ENCODE results near the gene TMEM208. TPM values are rescaled to one million over a fixed set of nuclear protein-coding genes. Genes with fewer than 3 reads are reported as not detected.

TMEM208 gene
- total RNA-seq, 1 donor from 2014 or later = 47.5 TPM

DNA sequence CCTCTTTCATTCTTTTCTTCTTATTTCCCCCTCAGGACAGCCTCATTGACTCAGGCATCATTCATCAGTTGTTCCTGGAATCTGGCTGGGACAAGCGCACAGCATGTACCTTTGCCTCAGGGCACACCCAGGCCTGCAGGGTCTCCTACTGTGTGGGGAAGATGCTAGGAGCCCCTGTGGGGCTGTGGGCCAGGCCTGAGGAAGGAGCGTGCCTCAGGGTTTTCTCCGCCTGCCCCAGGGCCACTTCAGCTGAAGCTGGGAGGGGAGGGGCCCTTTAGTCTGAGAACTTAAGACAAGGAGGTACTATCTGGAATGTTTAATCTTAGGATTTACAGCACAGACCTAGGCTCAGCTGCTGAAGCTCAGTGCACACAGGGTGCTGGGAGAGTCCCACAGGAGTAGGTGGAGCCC lies 20.1 kb upstream of the TMEM208 start:
- Histone ChIP-seq H3K27me3 (ENCODE audit: insufficient read depth, low read length) (no peaks in the 10 kb centered on the region), H4K20me1 (ENCODE audit: insufficient read depth, low read length) (no peaks in the 10 kb centered on the region), H3K9ac (ENCODE audit: low read length) (no peak overlapping the region), H3K27ac (ENCODE audit: low read depth, low read length) (no peak overlapping the region), H3K4me1 (ENCODE audit: insufficient read depth, low read length) (peaks cover 12% of the 10 kb centered on the region), H3K79me2 (ENCODE audit: insufficient read depth, low read length) (no peaks in the 10 kb centered on the region), H2AFZ (ENCODE audit: low read depth, low read length) (no peak overlapping the region), H3K9me3 (ENCODE audit: insufficient read depth, low read depth, low read length) (no peaks in the 10 kb centered on the region), H3K36me3 (ENCODE audit: insufficient read depth, low read length) (no peaks in the 10 kb centered on the region), H3K4me3 (ENCODE audit: insufficient read depth, low read depth, low read length) (no peak overlapping the region), H3K4me2 (ENCODE audit: low read length) (no peak overlapping the region)
- FAIRE-seq (no peak), DNase-seq (ENCODE audit: low read depth) (no peak)
- H3K9me3 Mint-ChIP-seq (ENCODE audit: unreplicated experiment) = no peaks in the 10 kb centered on the region
- H3K36me3 Mint-ChIP-seq (ENCODE audit: low read depth, unreplicated experiment) = peaks cover 3% of the 10 kb centered on the region
- peaks cover 1% of the 10 kb centered on the region for H3K4me1 Mint-ChIP-seq (ENCODE audit: low read depth, unreplicated experiment)
- H3K27ac Mint-ChIP-seq (ENCODE audit: unreplicated experiment) = peak overlapping the region; percentile 53
- peaks cover 6% of the 10 kb centered on the region for H3K27me3 Mint-ChIP-seq (ENCODE audit: low read depth, unreplicated experiment)
- no peak overlapping the region for H3K4me3 Mint-ChIP-seq (ENCODE audit: unreplicated experiment)
- TF ChIP-seq, protein P1, sequence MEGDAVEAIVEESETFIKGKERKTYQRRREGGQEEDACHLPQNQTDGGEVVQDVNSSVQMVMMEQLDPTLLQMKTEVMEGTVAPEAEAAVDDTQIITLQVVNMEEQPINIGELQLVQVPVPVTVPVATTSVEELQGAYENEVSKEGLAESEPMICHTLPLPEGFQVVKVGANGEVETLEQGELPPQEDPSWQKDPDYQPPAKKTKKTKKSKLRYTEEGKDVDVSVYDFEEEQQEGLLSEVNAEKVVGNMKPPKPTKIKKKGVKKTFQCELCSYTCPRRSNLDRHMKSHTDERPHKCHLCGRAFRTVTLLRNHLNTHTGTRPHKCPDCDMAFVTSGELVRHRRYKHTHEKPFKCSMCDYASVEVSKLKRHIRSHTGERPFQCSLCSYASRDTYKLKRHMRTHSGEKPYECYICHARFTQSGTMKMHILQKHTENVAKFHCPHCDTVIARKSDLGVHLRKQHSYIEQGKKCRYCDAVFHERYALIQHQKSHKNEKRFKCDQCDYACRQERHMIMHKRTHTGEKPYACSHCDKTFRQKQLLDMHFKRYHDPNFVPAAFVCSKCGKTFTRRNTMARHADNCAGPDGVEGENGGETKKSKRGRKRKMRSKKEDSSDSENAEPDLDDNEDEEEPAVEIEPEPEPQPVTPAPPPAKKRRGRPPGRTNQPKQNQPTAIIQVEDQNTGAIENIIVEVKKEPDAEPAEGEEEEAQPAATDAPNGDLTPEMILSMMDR (IDR thresholded peaks at IDR 0.05; ENCODE audit: insufficient read depth, low read depth, low read length) = no peak
- no peak for TF ChIP-seq EZH2 (IDR thresholded peaks at IDR 0.05; ENCODE audit: insufficient read depth, low read length)

DNA sequence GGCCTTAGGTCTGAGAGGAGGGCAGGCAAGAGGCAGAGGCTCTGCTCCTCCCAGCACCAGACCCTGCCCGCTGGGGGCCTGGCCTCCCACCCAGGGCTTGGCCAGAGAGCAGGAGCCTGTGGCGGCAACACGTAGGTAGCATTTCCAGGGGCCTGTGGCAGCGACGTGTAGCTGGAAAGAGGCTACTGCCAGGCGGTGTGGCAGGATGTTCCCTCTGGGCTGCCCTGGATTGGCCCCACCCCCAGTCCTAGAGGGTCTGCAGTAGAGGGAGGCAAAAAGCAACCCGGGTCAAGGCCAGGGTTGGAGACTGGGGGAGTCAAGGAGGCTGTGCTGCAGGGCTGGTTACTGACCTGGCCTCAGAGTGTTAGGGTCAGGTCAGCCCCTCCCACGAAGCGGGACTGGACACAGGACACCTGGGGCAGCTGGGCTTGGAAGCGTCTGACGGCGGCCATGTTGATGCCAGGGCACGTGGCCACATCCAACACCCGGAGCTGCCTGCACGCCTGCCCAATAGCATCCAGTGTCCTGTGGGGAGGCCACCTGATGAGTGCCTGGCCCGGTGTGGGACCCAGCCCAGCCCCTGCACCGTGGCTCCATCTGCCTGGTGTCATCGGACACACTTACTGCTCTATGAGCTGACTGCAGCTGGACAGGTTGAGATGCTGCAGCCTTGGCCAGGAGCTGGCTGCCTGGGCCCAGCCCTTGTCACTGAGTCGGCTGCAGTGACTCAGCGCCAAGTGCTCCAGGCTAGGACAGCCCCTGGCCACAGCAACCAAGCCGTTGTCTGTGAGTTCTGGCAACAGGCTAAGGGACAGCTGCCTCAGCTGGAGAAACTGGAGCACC lies 19.5 kb upstream of the TMEM208 start:
- Histone ChIP-seq H3K4me3 (ENCODE audit: insufficient read depth, low read depth, low read length) (no peak overlapping the region), H3K4me1 (ENCODE audit: insufficient read depth, low read length) (peaks cover 12% of the 10 kb centered on the region), H3K27me3 (ENCODE audit: insufficient read depth, low read length) (no peaks in the 10 kb centered on the region), H3K9me3 (ENCODE audit: insufficient read depth, low read depth, low read length) (no peaks in the 10 kb centered on the region), H3K9ac (ENCODE audit: low read length) (no peak overlapping the region), H3K79me2 (ENCODE audit: insufficient read depth, low read length) (no peaks in the 10 kb centered on the region), H2AFZ (ENCODE audit: low read depth, low read length) (no peak overlapping the region), H3K4me2 (ENCODE audit: low read length) (no peak overlapping the region), H3K36me3 (ENCODE audit: insufficient read depth, low read length) (no peaks in the 10 kb centered on the region), H3K27ac (ENCODE audit: low read depth, low read length) (no peak overlapping the region), H4K20me1 (ENCODE audit: insufficient read depth, low read length) (no peaks in the 10 kb centered on the region)
- DNase-seq (ENCODE audit: low read depth) (no peak), FAIRE-seq (no peak)
- peaks cover 2% of the 10 kb centered on the region for H3K4me1 Mint-ChIP-seq (ENCODE audit: low read depth, unreplicated experiment)
- peaks cover 3% of the 10 kb centered on the region for H3K36me3 Mint-ChIP-seq (ENCODE audit: low read depth, unreplicated experiment)
- no peak for TF ChIP-seq EZH2 (IDR thresholded peaks at IDR 0.05; ENCODE audit: insufficient read depth, low read length)
- TF ChIP-seq, protein P1 (IDR thresholded peaks at IDR 0.05; ENCODE audit: insufficient read depth, low read depth, low read length) = no peak
- no peak overlapping the region for H3K27ac Mint-ChIP-seq (ENCODE audit: unreplicated experiment)
- H3K27me3 Mint-ChIP-seq (ENCODE audit: low read depth, unreplicated experiment) = peaks cover 6% of the 10 kb centered on the region
- no peak overlapping the region for H3K4me3 Mint-ChIP-seq (ENCODE audit: unreplicated experiment)
- no peaks in the 10 kb centered on the region for H3K9me3 Mint-ChIP-seq (ENCODE audit: unreplicated experiment)
